Keratinocyte (primary cell): ENCODE results near the gene GJC1.

Experiments
- EZH2 ChIP-seq: IDR thresholded peaks from one replicate; pipeline ENCODE4 v1.6.1; 2012; ENCODE audit warnings: inconsistent platforms, mild to moderate bottlenecking, low read length, moderate library complexity
- TF ChIP-seq, protein P1 (sequence below), 3 experiments: IDR thresholded peaks in 1 of 3; conservative IDR thresholded peaks in 1 of 3; optimal IDR thresholded peaks in 1 of 3; 2 replicates in 2 of 3; 3 replicates in 1 of 3; pipeline versions ENCODE3 to v1.5.1; 2011; ENCODE audit warnings: low read length in 3 of 3, mild to moderate bottlenecking in 3 of 3, moderate library complexity in 2 of 3, control low read depth in 1 of 3, inconsistent platforms in 1 of 3; ENCODE audit not compliant: insufficient read depth in 2 of 3; ENCODE audit errors: extremely low read depth in 1 of 3

DNA sequence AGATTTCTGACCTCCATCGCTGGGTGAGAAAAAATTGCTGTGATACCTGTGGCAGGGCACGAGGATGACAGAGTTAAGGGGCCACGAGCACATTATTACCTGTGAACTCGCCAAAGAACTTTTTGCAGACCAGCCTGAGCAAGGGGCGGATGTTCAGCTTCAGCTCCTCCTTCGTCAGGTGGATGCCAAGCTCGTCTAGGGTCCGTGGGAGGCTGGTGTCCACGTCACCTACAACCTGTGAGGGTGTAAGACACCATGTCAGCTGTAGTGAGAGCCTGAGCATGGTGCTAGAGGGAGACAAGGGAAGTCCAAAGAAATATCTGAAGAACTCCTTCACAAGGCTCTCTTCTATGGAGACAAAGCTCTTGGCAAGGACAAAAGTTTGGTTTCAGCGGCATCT is 34.7 kb upstream of the GJC1 start:
- TF ChIP-seq, protein P1, sequence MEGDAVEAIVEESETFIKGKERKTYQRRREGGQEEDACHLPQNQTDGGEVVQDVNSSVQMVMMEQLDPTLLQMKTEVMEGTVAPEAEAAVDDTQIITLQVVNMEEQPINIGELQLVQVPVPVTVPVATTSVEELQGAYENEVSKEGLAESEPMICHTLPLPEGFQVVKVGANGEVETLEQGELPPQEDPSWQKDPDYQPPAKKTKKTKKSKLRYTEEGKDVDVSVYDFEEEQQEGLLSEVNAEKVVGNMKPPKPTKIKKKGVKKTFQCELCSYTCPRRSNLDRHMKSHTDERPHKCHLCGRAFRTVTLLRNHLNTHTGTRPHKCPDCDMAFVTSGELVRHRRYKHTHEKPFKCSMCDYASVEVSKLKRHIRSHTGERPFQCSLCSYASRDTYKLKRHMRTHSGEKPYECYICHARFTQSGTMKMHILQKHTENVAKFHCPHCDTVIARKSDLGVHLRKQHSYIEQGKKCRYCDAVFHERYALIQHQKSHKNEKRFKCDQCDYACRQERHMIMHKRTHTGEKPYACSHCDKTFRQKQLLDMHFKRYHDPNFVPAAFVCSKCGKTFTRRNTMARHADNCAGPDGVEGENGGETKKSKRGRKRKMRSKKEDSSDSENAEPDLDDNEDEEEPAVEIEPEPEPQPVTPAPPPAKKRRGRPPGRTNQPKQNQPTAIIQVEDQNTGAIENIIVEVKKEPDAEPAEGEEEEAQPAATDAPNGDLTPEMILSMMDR (optimal IDR thresholded peaks at IDR 0.05 in 1 of 3, IDR thresholded peaks at IDR 0.05 in 1 of 3, conservative IDR thresholded peaks at IDR 0.05 in 1 of 3; ENCODE audit: extremely low read depth in 1 of 3, insufficient read depth in 2 of 3, low read length in 3 of 3), result no peak
- TF ChIP-seq EZH2, result no peak
